Epithelial cell of esophagus (primary cell): ENCODE measurements around the gene TRPM7.

Source experiments
- DNase-seq: peaks from one replicate; pipeline ENCODE4 v3.0.0; 2010; ENCODE audit warnings: low read depth
- H3K4me3 ChIP-seq: 2 replicates; pipeline ENCODE4 v1.5.1; 2011; ENCODE audit warnings: mild to moderate bottlenecking, low read length, control low read depth
- TF ChIP-seq, protein P1 (sequence below): IDR thresholded peaks from 2 replicates; pipeline ENCODE4 v1.5.1; 2011; ENCODE audit warnings: low read depth, mild to moderate bottlenecking, low read length, control low read depth, inconsistent platforms; ENCODE audit not compliant: insufficient read depth; ENCODE audit errors: missing control alignments

Gene TRPM7, protein sequence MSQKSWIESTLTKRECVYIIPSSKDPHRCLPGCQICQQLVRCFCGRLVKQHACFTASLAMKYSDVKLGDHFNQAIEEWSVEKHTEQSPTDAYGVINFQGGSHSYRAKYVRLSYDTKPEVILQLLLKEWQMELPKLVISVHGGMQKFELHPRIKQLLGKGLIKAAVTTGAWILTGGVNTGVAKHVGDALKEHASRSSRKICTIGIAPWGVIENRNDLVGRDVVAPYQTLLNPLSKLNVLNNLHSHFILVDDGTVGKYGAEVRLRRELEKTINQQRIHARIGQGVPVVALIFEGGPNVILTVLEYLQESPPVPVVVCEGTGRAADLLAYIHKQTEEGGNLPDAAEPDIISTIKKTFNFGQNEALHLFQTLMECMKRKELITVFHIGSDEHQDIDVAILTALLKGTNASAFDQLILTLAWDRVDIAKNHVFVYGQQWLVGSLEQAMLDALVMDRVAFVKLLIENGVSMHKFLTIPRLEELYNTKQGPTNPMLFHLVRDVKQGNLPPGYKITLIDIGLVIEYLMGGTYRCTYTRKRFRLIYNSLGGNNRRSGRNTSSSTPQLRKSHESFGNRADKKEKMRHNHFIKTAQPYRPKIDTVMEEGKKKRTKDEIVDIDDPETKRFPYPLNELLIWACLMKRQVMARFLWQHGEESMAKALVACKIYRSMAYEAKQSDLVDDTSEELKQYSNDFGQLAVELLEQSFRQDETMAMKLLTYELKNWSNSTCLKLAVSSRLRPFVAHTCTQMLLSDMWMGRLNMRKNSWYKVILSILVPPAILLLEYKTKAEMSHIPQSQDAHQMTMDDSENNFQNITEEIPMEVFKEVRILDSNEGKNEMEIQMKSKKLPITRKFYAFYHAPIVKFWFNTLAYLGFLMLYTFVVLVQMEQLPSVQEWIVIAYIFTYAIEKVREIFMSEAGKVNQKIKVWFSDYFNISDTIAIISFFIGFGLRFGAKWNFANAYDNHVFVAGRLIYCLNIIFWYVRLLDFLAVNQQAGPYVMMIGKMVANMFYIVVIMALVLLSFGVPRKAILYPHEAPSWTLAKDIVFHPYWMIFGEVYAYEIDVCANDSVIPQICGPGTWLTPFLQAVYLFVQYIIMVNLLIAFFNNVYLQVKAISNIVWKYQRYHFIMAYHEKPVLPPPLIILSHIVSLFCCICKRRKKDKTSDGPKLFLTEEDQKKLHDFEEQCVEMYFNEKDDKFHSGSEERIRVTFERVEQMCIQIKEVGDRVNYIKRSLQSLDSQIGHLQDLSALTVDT (N-terminal part only)

DNA sequence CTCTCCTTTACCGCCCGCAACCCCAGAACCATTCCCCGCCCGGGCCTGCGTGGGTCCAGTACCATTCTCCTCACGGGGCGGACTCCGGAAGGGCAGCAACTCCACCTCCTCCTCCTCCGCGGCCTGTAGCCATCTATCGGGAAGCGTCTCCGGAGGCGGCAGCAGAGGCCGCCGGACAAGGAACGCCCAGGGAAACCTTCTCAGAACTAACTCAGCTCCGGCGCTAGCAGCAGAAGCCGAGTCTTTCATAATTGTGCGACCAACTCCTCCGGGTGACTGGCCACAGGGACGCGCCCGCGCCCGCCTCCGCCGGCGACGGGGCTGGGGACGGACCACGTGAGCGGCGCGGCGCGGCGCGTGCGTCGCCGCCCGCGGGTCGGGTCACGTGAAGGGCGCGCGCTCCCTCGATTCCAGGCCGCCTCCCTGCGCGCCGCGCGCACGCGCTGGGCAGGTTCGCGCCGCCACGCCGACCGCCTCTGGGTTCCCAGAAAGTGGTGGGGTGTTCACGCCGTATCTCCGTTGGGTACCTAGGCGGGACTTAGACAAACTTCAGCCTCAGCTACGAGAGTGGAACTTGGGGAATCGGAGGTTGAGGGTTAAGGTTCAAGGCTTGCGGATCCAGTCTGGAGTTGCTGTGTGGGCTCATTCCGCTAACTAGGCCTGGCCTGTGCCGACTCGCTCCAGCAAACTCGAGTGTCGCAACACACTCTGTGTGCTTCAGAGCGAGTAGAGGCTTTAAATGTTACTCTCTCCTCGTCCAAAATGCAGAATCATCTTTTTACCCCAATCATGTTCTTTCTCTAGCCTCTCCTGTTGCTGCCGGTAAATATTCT, at the start of gene TRPM7:
Gene TRPM7 (minus strand): TSS at position 329 of the 833 bp plus-strand sequence. CDS start 264 bp downstream, at position 65.
- H3K4me3 ChIP-seq, result peak within 1 kb of the TSS; percentile 97
- DNase-seq, result peak; percentile 94
- TF ChIP-seq, protein P1, sequence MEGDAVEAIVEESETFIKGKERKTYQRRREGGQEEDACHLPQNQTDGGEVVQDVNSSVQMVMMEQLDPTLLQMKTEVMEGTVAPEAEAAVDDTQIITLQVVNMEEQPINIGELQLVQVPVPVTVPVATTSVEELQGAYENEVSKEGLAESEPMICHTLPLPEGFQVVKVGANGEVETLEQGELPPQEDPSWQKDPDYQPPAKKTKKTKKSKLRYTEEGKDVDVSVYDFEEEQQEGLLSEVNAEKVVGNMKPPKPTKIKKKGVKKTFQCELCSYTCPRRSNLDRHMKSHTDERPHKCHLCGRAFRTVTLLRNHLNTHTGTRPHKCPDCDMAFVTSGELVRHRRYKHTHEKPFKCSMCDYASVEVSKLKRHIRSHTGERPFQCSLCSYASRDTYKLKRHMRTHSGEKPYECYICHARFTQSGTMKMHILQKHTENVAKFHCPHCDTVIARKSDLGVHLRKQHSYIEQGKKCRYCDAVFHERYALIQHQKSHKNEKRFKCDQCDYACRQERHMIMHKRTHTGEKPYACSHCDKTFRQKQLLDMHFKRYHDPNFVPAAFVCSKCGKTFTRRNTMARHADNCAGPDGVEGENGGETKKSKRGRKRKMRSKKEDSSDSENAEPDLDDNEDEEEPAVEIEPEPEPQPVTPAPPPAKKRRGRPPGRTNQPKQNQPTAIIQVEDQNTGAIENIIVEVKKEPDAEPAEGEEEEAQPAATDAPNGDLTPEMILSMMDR, result peak; percentile 12

DNA sequence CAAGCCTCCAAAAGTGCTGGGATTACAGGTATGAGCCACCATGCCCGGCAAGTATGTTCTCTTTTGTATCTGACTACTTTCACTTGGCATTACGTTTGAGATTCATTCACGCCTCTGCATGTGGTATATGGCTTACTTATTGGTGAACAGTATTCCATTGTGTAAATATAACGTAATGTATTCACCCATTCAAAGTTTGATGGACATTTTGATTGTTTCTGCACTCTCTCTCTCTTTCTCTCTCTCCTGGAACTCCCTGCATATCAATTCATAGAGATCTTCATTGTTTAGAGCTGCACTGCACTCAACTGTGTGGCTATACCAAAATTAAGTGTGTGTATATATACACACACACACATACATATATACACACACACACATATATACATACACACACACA, 48.6 kb upstream of the TRPM7 start:
- DNase-seq, result no peak
- H3K4me3 ChIP-seq, result no peak overlapping the region
- TF ChIP-seq, protein P1, result no peak

DNA sequence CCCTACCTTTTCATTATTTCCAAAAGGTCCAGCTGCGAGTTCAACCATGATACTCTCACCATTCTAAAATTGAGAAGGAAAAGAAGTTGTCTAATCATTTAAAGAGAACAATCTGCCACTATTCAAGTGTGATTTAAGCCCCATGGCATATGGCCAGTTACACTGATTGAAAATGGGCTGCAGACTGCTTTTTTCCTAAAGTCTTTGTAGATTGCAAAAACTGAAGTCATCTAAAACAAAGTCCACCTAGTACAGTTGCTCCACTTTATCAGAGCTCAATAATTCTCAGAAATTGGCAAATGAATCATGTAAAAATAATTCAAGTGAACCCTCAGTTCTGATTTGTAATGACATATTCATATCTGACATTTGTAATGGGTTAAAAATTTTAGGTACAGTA, 39.7 kb upstream of the TRPM7 start:
- TF ChIP-seq, protein P1, result no peak
- DNase-seq, result no peak
- H3K4me3 ChIP-seq, result no peak overlapping the region

DNA sequence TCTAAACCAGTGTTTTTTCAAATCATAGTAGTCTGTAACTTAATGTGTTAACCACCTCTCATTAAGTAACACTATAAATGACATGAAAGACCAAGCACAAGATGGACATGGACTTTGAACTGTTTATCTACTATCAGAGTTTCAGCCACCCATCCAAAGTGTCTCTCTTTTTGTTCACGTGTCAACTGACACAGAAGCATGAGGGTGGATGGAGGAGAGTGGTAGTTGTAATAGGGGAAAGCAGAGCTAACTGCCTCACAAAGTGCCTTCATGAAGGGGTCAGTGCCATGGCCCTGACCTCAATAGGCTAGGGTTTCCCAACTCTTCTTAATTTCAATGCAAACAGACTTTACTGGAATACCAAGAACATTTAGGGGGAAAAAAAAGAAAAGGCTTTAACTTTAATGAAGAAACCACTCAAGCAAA, 32.1 kb upstream of the TRPM7 start:
- no peak overlapping the region for H3K4me3 ChIP-seq
- DNase-seq, result no peak
- TF ChIP-seq, protein P1, result no peak

DNA sequence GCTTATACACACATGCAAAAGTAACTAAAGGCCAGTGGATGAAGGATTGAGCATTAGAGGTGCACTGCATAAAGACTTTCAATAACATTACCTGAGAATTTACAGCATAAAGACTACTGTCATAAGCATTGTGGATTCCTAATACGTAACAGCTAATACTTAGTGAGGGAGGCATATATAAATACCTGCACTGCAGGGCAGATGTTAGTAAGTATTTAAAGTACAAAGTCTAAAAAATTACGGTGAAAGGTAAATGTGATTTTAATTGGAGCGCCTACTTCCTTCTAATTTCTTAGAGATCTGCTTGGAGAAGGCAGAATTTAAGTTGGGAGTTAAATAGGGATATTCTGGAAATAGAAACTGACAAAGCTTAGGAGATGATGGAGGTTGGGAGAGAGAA, 25.4 kb upstream of the TRPM7 start:
- H3K4me3 ChIP-seq, result no peak overlapping the region
- no peak for DNase-seq
- TF ChIP-seq, protein P1, result no peak

DNA sequence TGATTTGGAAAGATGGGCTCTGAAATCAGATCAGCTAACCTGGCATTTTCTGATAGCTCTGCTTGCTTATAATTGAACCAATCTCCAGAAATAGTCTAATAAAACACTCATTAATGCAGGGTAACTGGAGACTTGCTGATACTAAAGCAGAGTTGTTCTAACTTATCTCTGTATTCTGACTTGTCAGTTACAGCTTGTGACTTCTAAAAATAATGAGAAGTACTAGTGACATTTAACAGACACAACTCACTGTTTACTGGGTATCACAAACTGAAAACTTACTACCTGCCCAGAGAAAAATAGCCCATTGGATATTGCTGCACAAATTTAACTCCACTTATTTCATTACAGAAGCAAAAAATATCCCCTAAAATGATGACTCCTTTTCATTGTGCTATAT, 24.0 kb upstream of the TRPM7 start:
- TF ChIP-seq, protein P1, result no peak
- no peak overlapping the region for H3K4me3 ChIP-seq
- no peak for DNase-seq
